Measurements from ENCODE around the gene PCBP1.

PCBP1 gene

GRCh38 chr2:70080610-70081200 is 6.6 kb upstream of the PCBP1 start:
- DNase-seq (ENCODE audit: low read depth) = no peak
- no peak overlapping the region for H3K4me3 ChIP-seq (ENCODE audit: low read length)
- TF ChIP-seq CTCF (conservative IDR thresholded peaks at IDR 0.05; ENCODE audit: low read depth, low read length) = no peak

GRCh38 chr2:70081221-70081620 is 6.1 kb upstream of the PCBP1 start:
- DNase-seq (ENCODE audit: low read depth) = no peak
- no peak for TF ChIP-seq CTCF (conservative IDR thresholded peaks at IDR 0.05; ENCODE audit: low read depth, low read length)
- no peak overlapping the region for H3K4me3 ChIP-seq (ENCODE audit: low read length)

DNA sequence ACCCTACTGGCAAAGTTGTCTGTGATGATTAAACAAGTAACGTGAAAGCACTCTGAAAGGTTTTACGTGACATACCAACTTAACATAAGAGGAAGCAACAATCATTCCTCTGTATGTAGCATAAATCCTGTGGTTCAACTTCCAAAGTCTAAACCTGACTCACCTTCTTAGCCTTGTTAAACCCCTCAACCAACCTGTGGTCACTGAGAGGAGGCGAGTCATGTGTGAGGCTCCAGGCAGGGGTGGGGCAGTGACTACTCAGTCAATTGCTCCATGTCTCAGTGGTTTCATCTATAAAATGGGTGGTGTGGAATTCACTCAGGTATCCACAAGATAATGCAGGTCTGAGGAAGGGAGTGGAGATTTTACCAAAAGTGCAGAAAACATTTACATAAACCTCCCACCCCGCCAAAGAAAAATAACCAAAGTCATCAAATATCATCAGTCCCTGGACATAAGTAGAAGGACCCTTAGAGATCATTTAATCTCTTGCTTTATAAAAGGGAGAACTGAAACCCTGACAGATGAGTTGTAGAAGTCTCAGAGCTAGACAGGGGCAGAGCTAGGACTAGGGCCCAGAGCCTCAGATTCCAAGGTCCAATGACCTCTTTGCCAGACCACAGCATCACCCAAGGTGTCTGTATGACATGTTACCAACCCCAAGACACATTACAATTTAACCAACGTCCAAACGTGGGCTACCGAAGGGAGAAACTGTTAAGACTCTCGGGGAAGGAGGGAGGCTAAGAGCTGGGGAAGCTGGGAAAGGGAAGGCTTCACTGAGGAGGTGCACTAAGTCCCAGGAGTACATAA is 3.7 kb upstream of the PCBP1 start:
- DNase-seq (ENCODE audit: low read depth) = no peak
- no peak overlapping the region for H3K4me3 ChIP-seq (ENCODE audit: low read length)
- no peak for TF ChIP-seq CTCF (conservative IDR thresholded peaks at IDR 0.05; ENCODE audit: low read depth, low read length)

GRCh38 chr2:70084973-70085710 is 2.1 kb upstream of the PCBP1 start:
- H3K4me3 ChIP-seq (ENCODE audit: low read length) = no peak overlapping the region
- no peak for DNase-seq (ENCODE audit: low read depth)
- TF ChIP-seq CTCF (conservative IDR thresholded peaks at IDR 0.05; ENCODE audit: low read depth, low read length) = no peak

DNA sequence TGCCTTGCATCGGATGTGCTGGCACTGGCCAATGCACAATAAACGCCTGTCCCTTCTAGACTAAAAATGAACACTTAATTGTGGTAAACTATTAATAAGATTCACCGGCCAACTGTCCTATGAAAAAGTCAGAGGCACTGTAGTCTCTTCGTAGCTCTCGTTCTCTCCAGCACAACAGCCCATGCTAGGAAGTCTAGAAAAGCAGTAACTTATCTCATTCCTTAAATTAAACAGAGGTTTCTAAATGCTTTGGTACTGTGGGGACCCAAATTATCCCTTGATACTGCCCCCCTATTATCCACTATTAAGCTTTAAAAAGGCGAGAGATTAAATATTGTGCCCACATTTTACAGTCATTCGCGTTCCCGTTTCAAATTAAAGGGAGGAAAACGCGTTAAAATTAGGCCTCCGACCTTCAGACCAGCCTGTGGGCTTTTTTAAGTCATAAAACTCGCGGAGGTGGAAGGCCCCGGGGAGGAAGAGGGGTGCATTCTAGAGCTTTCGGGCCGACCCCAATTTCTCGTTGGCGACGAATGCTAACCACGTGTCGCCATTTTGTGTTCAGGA is 1.5 kb upstream of the PCBP1 start:
- DNase-seq (ENCODE audit: low read depth) = no peak
- TF ChIP-seq CTCF (conservative IDR thresholded peaks at IDR 0.05; ENCODE audit: low read depth, low read length) = no peak
- H3K4me3 ChIP-seq (ENCODE audit: low read length) = peak overlapping the region; percentile 40

GRCh38 chr2:70086278-70086837 is 919 bp upstream of the PCBP1 start:
- H3K4me3 ChIP-seq (ENCODE audit: low read length) = peak overlapping the region; percentile 40
- TF ChIP-seq CTCF (conservative IDR thresholded peaks at IDR 0.05; ENCODE audit: low read depth, low read length) = no peak
- DNase-seq (ENCODE audit: low read depth) = no peak

Measured in retinal pigment epithelial cell (primary cell).